Stimulated activated CD4-positive, alpha-beta T cell treated with anti-CD3 and anti-CD28 coated beads, Interleukin-12 subunit alpha, Interleukin-12 subunit beta, amount 100 ng/mL, for 48 hours (primary cell): ENCODE results near the gene LRRC32.

Experiments used
- DNase-seq, 3 donors: peaks; one replicate each; pipeline ENCODE4 v3.0.0-alpha.2; 2020; ENCODE audit warnings: low read depth in 2 of 3, low spot score in 1 of 3

LRRC32 gene

DNA sequence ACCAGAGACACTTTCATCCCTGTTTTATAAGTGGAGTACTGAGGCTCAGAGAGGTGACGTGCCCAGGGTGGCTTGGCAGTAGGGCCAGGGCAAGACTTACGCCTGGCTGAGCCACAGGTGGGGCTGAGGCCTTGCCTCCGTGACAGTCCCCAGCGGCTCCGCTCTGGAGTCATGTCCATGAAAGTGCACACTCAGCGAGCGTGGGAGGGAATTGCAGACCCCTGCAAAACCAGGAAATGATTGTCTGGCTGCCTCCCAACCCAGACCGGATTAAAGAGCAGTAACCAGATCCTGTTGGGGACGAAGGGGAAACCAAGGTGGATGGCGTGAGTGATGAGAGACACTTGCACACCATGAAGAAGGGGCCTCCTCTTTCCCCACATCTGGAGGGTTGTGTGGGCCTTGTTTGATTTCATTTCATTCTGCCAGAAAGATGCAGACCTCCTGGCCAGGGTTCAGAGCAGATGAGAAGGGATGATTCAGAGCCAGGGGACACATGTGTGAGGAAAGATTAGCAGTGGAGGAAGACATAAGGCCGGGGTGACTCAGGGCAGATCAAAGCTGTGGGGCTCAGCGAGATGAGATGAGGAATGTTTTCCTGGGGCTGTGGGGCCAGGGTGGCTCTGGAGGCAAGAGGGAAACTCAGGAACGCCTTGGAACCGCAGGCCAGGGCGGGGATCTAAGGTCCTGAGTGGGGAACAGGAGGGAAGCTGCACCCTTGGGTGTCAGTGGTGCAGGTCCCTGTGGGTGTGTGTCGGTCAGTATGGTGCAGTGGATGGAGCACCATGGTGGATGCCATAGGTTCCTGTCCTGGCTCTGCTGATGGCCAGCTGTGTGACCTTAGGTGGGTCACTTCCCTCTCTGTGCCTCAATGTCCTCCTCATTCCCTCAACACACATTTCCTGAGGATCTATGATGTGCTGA, 29.9 kb upstream of the LRRC32 start:
- DNase-seq, result no peak

DNA sequence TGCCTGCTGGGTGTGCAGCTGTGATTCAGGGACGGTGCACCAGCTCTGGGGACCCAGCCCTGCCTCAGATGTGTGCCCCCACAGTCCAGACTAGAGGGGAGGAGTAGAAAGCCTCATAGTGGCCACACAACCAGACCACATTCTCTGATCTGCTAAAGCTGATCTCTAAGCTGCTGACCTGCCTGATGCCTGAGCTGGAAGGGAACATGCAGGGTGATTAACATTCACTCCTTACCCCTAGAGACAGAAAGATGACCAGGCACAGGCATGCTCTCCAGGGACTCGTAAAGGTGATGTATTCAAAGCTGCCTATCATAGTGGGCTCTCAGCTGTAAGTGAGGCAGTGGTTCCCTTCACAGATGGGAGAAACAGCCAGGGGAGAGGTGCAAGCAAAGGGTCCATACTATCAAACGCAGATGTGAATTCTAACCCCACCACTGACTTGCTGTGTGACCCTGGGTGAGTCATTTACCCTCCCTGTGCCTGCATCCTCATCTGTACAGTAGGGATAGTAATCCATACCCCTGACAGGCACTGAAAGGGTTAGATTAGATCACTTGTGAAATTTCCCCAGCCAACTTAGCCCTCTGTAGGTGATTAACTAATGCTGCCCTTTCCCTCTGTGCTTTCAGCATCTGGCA, 29.0 kb upstream of the LRRC32 start:
- DNase-seq, result no peak

DNA sequence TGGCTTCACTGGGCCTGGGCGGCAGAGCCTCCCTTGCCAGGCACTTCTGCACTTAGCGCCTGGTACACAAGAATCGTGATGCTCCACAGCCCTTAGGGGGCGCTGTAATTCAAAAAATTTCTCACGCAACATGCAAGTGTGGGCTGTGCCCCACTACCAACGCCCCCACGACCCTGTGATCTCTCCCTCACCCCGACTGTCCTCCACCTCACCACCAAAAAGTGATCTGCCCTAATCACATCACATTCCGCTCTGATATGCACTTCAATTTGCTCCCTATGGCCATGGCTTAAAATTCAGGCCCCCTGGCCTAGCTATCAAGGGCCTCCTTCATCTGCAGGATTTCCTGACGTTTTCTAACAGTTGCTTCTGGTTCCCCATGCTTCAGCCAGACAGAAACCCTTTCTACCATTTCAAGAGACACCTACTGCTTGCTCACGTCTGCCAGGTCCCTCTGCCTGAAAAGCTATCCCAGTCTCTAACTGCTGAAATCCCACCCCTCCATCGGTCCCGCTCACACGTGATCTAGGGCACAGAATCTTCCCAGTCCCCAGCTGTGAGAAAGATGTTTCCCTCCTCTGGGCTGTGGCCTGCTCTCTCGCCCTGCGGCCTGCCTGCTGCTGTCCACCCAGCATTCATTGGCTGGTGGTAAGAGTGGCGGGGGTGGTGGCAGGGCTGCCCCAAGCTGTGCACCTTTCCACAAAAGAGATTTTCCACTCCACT, 27.9 kb upstream of the LRRC32 start:
- no peak for DNase-seq

DNA sequence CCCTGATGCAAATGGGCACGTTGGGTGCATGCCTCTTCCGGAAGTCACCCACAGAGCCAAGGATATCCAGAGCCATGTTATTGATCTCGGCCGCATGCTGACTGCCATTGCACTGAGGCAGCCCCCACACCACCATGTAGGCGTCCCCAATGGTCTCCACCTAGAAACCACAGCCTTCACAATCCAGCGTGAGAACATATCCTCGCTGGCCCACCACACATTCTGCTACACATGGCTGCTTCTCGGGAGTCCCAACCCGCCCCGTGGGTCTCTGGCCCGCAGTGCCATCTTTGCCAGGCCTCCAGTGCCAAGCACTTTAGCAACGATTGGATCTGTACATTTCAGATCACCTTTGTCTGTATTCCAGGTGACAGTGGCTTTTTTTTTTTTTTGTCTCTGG, 26.2 kb upstream of the LRRC32 start:
- DNase-seq, result no peak

DNA sequence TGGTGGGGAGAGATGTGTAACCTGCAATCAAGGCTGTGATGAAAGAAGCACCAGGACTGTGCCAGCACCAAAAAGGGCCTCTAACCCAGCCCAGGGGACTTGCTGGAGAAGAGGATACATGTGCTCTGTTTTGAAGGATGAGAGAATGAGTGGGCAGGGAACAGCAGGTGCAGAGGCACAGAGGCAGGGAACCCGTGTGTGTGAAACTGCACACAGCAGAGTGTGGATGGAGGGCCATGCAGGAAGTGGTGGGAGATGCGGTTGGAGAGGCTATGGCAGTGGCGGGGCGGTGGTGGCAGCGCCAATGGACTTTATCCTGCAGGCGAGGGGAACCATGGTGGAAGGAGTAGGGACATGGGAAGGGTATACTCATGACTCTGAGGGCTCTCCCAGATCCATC, 25.2 kb upstream of the LRRC32 start:
- no peak for DNase-seq

DNA sequence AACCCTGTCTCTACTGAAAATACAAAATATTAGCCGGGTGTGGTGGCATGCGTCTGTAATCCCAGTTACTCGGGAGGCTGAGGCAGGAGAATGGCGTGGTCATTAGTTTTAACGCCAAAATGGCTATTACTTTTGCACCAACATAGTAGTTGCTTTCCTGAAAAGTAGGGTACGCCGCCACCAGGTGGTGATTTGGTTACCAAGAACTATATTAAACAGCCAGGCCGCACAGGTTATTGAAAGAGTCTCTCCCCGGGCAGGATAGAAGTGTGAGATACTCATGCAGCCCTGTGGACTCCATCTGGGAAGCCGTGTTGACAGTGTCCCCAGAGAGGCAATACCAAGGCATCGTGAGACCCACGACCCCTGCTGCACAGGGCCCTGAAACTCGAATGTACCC, 24.6 kb upstream of the LRRC32 start:
- DNase-seq, result no peak

DNA sequence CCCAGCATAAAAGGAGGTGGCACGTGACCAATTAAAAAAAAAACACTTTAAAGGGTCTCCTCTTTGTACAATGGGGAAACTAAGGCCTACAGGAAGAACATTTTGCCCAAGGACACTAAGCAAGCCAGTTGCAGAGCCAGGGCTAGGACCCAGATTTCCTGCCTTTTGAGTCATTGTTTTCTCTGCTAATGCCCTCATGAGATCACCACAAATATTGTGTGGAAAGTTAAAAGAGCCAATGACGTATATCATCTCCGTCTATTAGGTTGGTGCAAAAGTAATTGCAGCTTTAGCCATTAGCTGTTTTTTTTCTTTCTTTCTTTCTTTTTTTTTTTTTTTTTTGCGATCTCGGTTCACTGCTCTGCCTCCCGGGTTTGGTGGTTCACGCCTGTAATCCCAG, 24.1 kb upstream of the LRRC32 start:
- no peak for DNase-seq

DNA sequence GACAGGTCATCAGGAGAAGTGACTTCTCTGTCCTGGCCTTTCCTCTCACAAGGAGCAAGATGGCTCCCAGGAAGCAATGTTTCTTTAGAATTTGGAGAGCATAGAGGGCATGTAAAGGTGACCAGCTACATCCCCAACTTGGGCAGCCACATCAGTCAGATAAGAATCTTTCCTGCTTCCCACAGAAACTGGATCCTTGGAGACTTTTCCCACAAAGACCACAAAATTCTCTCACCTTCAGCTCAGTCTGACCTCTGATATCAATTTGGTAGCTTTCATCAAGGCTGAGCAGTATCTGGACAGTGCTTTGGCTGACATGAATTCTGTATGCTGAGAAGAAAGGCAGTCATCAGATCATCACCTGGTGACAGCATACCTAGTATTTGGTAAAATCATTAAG, 23.3 kb upstream of the LRRC32 start:
- no peak for DNase-seq

DNA sequence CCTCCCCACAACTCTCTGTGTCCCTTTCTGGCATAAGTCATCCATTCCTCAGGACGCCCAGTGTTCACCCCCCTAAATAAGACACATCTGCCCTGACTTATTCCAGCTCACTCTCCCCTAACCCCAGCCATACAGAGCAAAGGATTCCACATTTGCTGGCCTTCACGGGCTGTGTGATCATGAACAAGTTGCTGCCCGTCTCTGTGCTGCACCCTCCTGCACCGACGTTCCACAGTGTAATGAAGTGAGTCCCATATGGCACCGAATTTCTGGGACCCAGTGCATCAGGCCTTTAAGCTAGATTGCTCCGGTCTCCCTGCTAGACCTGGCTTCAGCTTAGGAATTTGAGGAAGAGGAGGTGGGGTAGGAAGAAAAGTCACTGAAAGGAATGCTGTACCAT, 22.4 kb upstream of the LRRC32 start:
- DNase-seq, result no peak

DNA sequence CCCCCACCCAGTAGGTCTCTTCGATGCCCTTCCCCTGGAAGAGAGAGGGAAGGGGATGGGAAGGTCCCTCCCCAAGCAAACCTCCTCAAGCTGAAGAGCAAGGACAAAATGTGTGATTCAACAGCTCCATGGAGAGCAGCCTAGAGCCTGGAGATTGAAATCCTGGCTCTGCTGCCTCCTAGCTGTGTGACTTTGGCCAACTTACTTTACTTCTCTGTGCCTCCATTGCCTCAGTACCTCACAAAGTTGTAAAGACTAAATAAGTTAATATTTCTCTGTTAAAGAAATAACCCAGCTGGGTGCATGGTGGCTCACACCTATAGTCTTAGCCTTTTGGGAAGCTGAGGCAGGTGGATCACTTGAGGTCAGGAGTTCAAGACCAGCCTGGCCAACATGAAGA, 21.1 kb upstream of the LRRC32 start:
- DNase-seq, result no peak

DNA sequence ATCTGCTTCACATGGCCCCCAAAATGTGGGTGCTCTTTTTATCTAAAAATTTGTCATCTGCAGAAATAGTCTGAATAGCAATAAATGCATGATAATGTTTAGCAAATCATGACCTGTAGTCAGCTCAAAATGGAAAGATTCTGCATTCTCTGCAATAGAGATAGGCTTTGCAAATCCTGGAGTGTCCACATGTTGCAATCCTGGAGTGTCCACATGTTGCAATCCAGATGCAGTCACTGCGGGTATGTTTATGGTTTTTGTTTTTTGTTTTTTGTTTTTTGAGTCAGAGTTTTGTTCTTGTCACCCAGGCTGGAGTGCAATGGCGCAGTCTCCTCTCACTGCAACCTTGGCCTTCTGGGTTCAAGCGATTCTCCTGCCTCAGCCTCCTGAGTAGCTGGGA, 20.2 kb upstream of the LRRC32 start:
- DNase-seq, result no peak

DNA sequence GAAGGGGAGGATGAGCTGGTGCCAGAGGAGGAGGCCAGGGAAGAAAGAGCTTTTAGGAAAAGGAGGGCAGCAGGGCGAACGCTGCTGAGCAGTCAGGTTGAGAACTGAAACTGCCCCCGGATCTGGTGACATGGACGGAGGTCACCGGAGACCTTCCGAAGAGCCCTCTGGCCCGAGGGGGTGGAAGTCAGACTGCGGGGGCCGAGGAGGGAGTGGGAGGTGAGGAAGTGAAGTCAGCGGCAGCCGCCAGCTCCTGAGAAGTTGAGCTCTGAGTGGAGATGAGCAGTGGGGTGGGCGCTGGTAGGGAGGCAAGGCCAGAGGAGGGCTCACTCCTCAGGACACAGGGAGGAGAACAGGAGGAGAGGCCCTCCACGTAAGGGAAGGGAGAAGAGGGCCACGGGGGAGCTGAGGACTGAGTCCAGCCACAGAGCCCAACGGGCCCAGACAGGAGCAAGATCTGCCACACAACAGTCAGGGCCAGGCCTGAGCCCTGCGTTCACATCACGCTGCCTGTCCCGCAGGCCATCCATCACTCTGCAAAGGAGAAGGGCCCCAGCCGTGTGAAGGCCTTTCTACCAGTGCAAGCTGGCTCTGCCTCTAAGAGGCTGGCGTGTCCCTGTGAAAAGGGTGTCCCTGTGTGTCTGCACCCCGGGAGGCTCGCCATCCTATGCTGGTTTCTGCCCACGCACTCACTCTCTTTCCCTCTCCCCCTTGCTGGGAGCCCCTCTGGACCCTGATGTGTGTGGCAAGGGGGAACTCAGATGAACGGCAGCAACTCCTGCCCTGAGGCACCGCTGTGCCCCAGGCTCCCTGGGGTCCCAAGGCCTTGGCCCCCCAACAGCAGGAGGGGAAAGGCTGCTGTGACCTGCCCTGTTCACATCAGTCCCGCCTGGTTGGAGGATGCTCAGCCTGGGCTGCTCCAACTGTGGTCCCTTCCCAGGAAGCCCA, 19.0 kb upstream of the LRRC32 start:
- DNase-seq, result no peak

DNA sequence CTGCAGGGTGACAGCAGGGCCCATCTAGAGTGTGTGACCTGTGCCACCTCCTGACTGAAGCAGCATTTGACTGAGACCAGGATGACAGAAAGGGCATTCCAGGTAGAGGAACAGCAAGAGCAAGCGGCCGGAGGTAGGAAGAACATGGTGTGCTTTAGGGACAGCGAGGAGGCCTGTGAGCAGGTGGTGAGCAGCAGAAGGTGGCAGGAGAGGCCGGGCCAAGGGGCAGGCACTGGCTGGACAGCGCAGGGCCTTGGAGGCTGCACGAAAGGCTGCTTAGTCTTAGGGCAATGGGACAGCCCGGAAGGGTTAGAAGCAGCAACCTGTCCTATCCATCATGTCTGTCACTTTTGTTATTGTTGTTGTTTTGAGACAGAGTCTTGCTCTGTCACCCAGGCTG, 17.6 kb upstream of the LRRC32 start:
- DNase-seq, result no peak

DNA sequence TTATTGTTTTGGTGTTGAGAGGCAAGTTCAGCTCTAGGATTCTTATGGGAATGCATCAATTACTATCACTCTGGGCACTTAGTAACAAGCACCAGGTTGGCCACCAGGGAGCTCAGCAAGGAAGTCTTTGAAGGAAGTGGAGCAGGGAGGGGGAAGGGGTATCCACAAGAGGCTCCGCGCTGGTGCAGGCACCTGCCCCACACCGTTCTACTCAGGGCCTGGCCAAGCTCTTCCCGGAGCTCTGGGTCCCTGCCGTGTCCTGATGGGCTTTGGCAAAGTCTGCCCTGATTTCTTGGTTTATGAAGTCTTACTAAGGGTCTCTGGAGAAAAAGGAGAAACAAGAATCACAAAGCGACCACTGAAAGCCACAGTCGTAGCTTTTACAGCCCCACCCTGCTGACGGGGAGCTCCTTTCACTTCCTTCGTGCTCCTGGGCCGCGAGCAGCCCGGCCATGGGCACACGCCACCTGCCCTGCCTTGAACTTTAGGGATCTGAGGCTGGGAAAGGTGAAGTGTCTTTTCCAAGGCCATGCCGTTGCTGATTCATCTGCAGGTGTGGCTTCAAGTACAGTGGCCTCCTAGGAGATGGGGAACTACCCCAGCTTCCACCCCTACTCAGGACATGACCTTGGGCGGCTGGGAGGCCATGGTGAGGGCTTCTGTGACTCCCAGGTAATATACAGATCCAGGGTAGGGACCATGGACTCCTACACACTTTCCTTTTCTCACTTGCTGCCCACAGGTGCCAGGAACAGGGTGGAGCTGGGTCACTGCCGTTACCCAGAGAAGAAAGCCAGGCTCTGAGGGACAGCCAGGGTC, 15.9 kb upstream of the LRRC32 start:
- no peak for DNase-seq

DNA sequence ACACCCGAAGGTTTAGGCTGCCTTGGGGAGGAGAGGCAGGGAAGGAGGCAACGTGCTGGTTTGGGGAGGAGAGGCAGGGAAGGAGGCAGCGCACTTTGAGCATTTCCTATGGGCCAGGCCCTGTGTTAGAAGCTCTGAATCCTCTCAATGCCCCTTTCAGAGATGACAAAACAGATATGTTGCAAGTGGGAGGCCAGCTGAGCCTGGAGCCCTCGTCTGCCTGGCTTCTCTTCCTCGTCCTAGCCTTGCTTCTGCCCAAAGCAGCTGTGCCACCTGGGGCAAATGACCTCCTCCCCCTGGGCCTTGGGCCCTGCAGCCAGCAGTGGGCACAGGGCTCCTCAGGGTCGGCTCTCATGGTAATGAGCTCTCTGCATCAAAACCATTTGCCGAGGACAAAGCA, 15.3 kb upstream of the LRRC32 start:
- DNase-seq, result no peak

DNA sequence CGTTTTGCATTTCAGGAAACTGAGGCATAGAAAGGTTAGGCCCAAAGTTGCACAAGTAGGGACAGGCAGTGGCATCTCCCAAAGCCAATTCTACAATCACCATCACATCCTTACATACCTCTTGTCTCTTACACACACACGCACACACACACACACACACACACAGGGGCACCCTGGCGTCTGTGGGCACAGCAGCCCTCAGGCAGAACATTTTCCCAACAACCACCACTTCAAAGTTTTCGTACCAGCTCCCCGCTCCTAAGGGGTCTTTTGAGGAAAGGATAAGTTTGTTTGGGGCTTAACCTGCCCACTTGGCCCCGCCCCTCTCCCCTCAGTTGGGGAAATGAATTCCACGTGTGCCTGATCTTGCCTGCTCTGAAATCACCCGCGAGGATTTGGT, 14.7 kb upstream of the LRRC32 start:
- no peak for DNase-seq

DNA sequence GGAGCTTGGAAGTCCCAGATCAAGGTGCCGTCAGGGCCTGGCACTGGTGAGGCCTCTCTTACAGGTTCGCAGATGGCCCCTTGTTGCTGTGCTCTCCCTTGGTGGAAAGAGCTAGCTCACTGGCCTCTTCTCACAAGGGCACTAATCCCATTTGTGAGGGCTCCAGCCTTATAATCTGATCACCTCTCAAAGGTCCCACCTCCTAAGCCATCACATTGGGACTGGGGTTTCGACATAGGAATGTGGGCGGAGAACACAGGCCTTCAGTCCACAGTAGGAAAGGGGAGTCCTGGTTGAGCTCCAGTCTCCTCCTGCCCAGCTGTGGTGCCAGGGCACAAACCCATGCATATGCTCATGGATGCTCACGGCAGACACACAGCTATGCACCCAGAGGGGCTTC, 14.0 kb upstream of the LRRC32 start:
- DNase-seq, result no peak

DNA sequence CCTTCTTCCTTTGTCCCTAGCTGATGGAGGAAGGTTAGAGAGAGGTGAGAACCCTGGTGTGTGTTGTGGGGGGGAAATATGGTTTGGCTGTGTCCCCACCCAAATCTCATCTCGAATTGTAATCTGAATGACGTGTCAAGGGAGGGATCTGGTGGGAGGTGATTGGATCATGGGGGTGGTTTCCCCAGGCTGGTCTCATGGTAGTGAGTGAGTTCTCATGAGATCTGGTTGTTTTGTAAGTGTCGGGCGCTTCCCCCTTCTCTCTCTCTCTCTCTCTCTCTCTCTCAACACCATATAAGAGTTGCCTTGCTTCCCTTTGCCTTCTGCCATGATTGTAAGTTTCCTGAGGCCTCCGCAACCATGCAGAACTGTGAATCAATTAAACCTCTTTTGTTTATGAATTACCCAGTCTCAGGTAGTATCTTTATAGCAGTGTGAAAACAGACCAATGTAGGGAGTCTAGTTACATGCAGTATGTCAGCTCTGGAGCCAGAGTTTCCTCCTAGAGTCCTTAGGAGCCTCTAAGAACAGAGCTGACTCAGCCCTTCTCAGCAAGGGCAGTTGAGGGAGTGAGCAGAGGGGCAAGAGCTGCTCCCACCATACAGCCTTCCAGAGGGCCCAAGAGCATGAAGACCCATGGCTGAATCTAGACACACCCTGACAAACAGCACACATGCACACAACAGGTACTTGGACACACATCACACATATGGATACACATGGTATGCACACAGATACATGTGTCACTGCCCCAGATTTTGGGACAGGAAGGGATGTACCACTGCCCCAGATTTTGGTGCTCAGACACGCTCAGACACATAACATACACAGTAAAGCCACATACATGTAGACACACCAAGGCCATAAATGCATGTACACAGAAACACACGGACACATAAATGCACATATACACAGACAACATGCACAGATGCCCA, 12.9 kb upstream of the LRRC32 start:
- no peak for DNase-seq

DNA sequence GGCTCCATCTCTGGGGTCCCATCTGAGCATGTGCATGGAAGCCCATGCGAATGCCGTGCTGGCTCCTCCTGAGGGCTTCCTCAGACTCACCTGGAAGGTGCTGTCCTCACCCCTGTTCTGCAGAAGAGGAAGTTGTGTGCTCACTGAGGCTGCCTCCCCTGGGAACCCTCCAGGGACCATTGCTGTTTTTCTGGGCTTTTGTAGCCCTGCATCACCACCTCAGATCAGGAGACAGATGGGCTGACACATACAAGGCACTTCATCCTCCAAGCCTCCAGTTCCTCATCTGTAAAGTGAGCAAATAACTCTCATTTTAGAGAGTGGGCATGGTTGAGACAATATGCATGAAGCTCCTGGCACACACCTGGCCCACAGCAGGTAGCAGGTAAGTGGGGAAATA, 12.1 kb upstream of the LRRC32 start:
- DNase-seq, result no peak
